ENCODE data around the gene LAMTOR5.

DNA sequence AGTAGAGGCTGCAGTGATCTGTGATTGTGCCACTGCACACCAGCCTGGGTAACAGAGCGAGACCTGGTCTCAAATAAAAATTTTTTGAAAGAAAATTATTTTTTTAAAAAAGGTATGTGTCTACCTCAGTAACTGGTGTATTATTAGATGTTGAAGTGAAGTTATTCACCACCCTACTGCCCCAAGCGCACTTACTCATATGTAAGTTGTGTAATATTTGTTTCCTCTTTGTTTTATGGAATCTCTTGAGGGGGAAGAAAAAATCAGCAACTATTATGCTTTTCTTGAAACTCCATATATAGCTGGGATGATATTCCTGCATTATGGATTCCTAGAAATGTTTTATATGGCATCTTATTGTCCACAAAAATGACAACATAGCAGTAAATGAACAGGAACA lies 47.1 kb downstream of the LAMTOR5 start:
- no peak for TF ChIP-seq TCF7L2 (IDR thresholded peaks at IDR 0.05; ENCODE audit: low read depth, low read length)
- TF ChIP-seq, protein P1, sequence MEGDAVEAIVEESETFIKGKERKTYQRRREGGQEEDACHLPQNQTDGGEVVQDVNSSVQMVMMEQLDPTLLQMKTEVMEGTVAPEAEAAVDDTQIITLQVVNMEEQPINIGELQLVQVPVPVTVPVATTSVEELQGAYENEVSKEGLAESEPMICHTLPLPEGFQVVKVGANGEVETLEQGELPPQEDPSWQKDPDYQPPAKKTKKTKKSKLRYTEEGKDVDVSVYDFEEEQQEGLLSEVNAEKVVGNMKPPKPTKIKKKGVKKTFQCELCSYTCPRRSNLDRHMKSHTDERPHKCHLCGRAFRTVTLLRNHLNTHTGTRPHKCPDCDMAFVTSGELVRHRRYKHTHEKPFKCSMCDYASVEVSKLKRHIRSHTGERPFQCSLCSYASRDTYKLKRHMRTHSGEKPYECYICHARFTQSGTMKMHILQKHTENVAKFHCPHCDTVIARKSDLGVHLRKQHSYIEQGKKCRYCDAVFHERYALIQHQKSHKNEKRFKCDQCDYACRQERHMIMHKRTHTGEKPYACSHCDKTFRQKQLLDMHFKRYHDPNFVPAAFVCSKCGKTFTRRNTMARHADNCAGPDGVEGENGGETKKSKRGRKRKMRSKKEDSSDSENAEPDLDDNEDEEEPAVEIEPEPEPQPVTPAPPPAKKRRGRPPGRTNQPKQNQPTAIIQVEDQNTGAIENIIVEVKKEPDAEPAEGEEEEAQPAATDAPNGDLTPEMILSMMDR (IDR thresholded peaks at IDR 0.05) = no peak
- TF ChIP-seq, protein P2, sequence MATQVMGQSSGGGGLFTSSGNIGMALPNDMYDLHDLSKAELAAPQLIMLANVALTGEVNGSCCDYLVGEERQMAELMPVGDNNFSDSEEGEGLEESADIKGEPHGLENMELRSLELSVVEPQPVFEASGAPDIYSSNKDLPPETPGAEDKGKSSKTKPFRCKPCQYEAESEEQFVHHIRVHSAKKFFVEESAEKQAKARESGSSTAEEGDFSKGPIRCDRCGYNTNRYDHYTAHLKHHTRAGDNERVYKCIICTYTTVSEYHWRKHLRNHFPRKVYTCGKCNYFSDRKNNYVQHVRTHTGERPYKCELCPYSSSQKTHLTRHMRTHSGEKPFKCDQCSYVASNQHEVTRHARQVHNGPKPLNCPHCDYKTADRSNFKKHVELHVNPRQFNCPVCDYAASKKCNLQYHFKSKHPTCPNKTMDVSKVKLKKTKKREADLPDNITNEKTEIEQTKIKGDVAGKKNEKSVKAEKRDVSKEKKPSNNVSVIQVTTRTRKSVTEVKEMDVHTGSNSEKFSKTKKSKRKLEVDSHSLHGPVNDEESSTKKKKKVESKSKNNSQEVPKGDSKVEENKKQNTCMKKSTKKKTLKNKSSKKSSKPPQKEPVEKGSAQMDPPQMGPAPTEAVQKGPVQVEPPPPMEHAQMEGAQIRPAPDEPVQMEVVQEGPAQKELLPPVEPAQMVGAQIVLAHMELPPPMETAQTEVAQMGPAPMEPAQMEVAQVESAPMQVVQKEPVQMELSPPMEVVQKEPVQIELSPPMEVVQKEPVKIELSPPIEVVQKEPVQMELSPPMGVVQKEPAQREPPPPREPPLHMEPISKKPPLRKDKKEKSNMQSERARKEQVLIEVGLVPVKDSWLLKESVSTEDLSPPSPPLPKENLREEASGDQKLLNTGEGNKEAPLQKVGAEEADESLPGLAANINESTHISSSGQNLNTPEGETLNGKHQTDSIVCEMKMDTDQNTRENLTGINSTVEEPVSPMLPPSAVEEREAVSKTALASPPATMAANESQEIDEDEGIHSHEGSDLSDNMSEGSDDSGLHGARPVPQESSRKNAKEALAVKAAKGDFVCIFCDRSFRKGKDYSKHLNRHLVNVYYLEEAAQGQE (IDR thresholded peaks at IDR 0.05; ENCODE audit: insufficient read depth in 1 of 2, low read depth in 2 of 2, low read length in 1 of 2) = no peak
- TF ChIP-seq POLR2AphosphoS5 (IDR thresholded peaks at IDR 0.05; ENCODE audit: low read depth, low read length) = no peak
- TF ChIP-seq SIN3A (IDR thresholded peaks at IDR 0.05; ENCODE audit: borderline replicate concordance, insufficient read depth, low read depth, low read length) = no peak
